GM18873 (cell line): ENCODE data around the gene BDKRB1.

ENCODE experiments used
- ATAC-seq: cut with Tn5 transposase; IDR thresholded peaks from one replicate; pipeline ENCODE4 v1.9.1; 2021; ENCODE audit warnings: mild to moderate bottlenecking, moderate library complexity, moderate number of reproducible peaks; ENCODE audit not compliant: unreplicated experiment, low FRiP score

BDKRB1 gene

DNA sequence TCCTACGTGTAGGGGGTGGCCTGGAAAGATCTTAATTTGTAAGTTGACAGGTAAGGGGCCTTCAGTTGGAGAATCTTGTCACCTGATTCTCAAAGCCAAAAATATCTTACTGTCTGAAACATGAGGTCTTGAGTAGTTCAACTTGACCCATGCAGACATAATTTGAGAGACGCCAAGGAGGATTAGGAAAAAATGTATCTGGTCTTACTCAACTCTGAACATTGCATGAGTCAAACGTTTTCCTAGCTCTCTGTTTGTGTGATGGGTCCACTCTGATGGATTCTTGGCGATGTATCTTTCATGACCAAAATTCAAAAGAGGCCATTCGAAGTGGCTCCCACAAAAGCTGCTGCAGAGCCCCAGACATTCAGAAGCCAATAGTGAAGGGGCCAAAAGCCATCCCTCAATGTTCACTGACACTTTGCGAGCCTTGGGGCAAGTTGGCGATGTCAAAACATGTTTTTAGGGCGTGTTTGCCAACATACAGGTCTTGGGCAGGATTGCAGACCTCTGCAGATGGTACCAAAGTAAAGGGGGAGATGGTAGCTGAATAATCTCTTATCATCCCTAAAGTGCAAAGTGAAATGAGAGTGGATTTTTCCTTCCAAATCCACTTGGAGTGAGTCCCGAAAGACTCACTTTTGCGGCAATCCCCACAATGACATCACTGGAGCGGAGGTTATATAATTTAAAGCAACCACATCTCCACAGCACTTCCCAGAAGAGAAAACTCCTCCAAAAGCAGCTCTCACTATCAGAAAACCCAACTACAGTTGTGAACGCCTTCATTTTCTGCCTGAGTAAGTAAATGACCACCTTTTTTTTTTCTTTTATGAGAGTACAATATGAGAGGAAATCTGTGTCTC lies at the start of gene BDKRB1:
Gene BDKRB1, plus strand, starts transcription at position 710 of the 866 bp plus-strand sequence. CDS start 7,473 bp downstream, outside the sequence.
- no peak for ATAC-seq

DNA sequence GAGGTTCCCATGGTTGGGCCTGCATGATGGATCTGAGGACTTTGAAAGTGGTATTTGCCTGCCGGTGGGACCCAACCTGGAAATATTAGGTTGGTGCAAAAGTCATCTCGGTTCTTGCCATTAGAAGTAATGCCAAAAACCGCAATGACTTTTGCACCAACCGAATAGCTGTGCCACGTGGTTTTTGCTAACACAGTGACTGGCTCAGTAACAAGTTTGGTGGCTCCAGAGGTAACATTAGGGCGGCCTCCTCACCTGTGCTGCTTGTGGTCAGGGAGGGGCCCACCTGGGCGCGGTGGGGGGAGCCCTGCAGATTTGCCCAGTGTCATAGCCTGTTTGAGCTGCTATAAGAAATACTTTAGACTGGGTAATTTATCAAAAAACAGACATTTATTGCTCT lies 49.5 kb upstream of the BDKRB1 start:
- no peak for ATAC-seq

- no peak for ATAC-seq
Measured at GRCh38 chr14:96207686-96208085, 48.3 kb upstream of the BDKRB1 start.

DNA sequence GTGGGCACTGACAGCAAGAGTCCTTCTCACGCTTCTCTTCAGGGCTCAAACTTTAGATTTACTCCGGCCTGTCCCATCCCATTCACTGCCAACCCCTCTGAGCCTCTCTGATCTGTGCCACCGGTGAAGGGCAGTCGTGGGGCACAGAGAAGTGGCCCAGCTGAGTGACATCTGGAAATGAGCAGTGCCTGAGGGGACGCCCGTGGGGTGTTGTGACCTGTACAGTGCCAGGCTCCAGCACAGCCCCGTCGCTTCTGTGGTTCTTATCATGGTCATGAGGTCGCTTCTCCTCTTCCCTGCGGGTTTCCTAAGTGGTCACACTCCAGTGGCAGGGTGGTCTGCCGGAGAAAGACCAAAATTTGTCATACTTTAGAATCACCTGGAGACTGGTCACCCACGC lies 47.3 kb upstream of the BDKRB1 start:
- no peak for ATAC-seq

DNA sequence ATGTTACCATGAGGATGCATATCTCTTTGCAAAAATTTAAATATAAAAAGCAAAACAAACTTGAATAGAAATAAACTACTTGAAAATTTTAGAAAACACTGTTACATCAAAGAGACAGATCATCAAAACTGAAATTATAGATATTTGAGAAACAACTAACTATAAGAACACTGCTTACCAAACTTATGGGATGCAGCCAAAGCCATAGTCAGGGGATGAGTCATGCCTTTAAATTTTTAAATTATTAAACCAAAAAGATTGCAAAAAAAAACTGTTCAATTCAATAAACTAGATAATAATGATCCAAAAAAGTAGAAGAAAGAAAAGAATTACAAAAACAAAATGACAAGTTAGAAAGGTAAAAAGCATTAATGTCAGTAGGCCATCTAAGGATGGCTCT lies 43.9 kb upstream of the BDKRB1 start:
- ATAC-seq = no peak

DNA sequence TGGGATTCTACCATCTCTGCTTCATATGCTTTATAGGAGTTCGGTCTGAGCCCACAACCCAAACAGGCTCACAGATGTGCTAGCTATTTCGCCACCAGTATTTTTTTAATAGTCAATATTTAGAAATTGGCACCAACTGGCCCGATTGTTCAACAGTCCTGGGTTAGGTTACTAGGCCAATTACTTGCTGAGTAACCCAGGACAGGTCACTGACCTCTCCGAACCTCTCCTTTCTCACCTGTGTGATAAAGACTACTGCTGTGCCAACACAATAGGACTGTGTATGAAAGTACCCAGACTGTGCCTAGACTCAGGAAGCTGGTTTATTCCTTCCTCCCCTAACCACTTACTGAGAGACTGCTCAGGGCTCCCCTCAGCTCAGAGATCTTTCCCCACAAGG lies 43.1 kb upstream of the BDKRB1 start:
- no peak for ATAC-seq

DNA sequence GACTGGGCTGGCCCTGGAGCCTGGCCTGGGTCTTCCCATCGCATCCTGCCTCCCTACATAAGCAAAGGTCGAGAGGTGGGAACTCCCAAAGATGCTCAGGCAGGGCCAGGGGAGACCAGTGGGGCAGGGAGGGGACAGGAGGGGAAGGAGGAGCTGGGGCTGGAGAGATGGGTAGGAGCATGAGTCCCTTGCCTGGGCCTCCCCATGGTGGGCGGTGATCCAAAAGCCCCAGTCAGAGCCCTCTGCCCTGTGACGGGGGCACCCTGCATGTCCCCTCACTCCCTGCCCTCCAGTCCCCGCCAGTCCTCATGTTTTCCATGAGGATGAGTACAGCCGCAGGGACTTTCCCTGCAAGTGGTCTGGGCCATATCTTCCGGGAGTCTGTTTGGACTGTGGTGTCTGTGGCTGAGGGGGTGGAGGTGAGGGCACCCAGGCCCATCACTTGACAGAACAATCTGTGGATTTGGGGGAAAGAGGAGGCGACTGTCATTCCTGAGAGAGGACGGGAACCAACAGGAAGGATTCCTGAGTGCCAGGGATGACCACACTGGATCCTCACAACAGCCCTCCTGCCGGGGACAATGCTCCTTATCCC lies 42.0 kb upstream of the BDKRB1 start:
- ATAC-seq = no peak

GRCh38 chr14:96214793-96215192 lies 41.2 kb upstream of the BDKRB1 start:
- no peak for ATAC-seq

DNA sequence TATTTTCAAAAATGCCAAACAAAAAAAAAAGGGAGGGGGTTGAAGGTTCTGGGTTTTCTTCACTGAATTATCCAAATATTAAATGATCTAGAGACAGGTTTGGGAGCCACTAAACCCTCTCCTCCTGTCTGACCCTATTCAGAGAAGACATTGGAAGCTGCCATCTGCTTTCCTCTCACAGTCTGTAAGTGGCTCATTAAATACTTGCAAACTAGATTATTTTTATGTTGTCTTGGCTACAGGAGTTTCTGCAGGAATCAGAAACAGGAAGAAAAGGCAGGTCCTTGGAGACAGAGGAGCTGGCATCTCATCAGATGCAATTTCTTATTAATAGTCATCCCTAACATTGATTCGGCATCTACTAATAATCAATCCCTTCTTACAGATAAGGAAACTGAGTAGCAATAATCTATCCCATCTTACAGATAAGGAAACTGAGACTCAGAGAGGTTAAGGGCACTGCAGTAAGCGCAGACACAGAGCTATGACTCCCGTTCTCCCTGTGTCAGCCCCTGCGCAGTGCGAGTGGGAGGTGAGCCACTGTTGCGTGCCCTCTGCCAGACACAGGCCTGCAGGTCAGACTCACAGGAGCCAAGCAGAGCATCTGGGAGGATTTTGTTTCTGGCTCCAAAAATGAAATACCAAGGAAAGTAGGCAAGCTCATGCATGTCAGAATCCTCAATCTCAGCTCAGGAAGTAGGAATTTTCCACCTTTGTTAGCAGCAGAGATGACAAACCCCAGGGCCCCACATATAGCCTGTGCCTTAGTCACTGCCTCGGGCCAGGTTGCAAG lies 40.4 kb upstream of the BDKRB1 start:
- ATAC-seq = no peak

DNA sequence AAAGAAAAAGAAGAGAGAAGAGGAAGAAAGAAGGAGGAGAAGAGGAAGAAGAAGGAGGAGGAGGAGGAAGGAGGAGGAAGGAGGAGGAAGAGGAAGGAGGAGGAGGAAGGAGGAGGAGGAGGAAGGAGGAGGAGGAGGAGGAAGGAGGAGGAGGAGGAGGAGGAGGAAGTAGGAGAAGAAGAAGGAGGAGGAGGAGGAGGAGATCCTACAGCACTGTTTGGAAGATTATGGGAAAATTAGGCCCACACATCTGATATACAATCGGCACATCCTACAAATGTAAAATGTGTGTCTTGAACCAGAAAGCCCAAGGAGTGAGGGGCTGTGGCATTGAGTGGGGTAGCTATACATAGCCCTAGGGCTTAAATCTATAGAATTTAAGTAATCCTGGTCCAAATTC lies 39.4 kb upstream of the BDKRB1 start:
- no peak for ATAC-seq

DNA sequence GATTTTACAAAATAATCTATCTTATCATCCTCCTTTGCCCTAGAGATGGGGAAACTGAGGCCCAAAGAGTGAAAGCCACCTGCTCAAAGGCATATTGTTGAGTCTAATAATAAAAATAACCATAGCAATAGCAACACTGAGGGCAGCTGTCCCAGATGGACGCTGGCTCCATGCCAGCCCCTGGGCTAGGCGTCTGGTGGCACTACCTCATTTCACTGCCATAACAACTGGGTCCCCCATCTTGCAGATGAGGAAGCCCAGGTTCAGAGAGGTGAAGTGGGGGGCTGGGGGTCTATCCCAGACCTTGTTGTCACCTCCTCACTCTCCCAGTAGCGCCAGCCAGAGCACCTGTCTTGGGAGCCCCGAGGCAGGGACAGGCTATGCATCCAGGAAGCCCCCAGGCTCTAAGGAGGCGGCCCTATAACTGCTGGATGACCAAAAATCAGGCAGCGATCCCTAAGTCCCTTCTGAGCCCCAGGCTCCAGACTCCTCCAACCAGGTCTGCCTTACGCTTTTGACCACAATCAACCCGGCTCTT lies 38.6 kb upstream of the BDKRB1 start:
- ATAC-seq = no peak

- no peak for ATAC-seq
Measured at GRCh38 chr14:96221109-96221650, 34.8 kb upstream of the BDKRB1 start.

- ATAC-seq = no peak
Measured at GRCh38 chr14:96221841-96222240, 34.2 kb upstream of the BDKRB1 start.

DNA sequence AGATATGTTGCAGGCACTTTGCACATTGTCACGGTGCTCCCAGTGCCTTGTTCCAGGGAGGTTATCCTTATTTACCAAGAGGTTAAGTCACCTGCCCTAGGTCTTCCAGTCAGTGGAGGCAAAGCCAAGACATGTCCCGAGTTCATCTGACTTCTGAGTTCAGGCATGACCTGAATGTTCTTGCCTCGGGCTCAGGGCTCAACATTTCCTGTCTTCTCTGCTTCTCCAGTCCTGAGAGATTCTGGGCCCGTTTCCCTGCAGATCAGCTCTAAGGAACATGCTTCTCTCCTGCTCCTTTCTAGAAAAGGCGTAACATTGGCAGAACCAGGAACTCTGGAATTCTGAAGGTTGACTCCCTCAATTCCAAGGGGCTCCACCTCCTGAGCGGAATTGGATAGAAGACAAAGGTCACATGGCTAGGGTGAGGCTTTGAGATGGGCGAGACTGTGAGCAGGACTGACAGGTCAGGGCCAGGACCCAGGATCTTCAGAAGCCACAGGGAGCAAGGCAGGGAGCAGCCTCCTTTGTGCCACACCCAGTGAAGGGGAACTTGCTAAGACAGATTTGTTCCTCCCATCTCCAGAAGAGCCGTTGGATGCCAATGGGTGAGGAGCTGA lies 31.4 kb upstream of the BDKRB1 start:
- no peak for ATAC-seq

DNA sequence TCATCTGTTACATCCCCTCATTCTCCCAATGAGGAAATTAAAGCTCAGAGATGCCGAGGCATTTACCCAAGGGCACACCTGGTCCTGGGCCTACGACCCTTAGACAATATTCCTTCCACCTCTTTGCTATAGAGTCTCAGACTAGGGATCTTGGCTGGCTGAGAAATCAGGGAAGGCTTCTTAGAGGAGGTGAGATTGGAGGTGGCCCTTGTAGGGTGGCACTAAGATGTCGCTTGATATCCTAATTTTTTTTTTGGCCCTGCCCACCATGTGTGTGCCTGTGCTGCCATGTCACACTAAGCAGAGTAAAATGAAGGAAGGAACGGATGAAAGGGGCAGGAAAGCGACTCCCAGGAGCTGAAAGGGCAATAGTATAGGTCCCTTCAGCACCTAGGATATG lies 30.8 kb upstream of the BDKRB1 start:
- no peak for ATAC-seq

DNA sequence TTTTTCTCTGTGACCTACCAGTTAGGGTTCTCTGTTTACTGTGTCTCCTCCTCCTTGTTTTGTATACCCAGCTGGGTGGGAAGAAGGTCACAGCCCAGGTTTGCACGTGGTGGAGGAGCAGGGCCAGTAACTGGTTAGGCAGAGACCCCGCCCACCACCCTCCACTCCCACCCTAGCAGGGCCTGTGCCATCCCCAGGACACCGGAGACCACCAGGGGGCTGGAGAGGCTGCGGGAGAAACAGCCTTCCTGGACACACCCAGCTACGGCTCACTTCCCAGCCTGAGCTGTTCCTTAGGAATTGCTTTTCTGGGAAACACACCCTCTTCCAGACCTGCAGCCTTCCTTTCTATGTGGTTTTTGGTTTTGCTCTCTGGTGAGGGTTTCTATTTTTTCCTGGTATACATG lies 30.3 kb upstream of the BDKRB1 start:
- no peak for ATAC-seq

DNA sequence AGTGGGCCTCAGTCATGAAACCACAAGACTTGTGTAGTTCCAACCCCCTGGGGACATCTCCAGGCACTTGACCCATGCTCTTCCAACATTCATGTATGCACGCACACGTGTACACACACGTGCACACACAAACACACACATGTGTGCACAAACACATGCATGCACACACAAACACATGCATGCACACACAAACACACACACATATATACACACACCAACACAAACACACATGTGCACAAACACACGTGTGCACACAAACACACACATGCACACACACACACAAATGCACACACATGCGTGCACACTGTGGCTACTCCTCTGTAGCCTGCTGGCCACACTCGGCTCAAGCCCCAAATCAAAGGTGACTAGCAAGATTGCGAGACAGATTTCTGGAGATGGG lies 28.6 kb upstream of the BDKRB1 start:
- ATAC-seq = no peak

DNA sequence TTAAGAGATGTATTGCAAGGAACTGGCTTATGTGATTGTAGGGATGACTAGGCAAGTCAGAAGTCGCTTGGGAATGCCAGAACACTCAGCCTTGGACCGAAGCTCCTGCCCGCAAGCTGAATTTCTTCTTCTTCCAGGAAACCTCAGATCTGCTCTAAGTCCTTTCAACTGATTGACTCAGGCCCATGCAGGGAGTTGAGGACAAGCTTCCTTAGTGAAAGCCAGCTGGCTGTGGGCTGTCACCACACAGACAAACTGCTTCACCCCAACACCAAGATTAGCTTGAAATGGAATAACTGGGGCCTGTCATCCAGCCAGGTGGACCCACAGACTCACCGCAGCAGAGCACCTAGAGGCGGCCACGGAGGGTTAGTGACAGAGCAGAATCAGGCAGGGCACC lies 26.7 kb upstream of the BDKRB1 start:
- ATAC-seq = no peak

DNA sequence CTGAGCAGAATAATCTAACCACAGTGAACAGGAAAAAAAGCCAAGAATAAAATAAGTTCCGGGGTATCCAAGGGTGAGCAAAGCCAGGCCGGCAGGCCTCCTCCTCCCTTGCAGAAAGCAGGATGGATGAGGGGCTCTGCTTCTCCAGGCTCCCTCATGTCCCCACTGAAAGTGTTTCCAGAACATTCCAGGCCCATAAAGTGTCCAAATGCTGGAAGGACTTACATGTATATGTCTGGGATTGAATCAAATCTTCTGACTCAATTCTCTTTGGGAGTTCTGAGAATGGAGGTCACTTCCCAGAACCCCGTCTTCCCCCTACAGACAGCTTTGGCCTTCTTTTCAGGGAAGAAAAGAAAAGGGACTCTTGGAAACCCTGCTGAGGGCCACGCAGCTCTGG lies 25.0 kb upstream of the BDKRB1 start:
- ATAC-seq = no peak

DNA sequence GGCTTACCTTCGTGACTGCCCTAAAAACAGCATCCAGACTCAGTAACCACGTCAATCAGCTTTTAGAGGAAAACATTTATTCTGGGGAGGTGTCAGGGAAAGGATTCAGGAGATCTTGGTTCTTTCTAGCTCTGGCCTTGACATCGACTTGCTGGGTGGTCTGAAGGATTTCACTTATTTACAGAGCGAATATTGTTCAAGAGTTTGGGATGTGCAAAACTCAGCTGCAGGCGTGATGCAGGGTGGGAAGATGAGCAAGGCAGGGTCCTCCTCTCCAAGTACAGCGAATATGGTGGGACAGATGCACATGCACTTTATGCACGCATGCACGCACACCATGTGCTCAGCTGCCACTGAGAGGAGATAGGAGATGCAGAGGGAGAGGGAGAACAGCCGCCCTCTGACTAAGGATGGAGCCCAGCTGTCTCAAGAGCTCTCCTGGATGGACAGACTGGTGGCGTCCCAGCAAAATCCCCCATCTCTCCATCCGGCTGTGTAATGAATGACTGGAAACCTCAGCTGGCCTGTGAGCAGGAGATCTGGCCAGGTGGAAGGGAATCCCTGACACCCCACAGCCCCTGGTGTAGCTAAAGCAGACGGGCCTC lies 24.4 kb upstream of the BDKRB1 start:
- ATAC-seq = no peak
